ENCODE data around the gene NFATC4.

The NFATC4 gene

DNA sequence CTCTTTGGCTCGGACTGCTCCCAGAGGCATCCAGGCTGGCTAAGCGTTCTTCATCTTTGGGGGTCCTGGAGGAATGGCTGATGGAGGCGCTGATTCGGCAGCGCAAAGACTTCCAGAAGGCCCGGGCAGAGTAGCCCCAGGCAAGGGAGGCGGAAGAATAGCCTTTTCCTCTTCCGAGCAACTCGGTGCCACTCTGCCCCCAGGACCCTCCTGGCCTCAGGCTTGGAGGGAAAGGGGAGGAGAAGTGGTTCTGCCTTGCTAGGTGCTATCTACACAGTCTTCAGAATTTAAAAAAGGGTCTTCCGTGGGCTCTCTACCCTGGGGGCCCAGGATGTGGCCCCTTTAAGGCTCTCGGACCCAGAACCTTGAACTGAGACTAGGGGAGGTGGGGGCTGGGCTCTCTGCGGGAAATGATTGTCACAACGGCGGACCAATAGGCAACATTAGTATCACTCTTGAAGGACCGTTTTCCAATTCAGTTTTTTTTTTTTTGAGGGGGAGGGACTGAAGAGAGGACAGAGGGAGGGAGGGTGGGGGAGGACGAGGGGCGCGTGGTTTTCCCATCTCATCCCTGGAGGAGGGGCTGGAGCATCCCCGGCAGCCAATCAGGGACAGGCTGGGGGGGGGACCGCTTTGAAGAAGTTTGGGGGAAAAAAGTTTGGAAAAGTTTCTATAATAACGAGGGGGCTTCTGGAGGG lies at the start of gene NFATC4:
TSS of gene NFATC4 (plus strand) at position 671 of the 698 bp plus-strand sequence. CDS start 157 bp downstream, outside the sequence.
- peak; percentile 90 for DNase-seq (ENCODE audit: low spot score)

DNA sequence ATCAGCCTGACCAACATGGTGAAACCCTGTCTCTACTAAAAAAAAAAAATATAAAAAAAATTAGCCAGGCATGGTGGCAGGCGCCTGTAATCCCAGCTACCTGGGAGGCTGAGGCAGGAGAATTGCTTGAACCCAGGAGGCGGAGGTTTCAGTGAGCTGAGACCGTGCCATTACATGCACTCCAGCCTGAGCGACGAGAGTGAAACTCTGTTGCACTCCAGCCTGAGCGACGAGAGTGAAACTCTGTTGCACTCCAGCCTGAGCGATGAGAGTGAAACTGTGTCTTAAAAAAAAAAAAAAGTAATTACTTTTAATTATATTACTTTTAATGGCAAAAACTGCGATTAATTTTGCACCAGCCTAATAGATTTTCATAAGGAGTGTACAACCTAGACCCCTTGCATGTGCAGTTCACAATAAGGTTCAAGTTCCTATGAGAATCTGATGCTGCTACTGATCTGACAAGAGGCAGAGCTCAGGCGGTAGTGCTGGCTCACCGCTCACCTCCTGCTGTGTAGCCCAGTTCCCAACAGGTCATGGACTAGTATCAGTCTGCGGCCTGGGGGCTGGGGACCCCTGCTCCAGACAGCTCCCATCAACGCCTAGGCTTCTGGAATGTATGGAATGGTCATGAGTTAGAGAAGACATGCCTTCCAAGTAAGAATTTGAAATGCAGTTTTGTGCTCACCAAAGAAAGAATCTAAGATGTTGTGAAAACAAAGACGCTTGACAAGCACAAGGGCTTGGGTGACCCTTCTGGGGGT lies 46.6 kb upstream of the NFATC4 start:
- DNase-seq (ENCODE audit: low spot score): no peak

DNA sequence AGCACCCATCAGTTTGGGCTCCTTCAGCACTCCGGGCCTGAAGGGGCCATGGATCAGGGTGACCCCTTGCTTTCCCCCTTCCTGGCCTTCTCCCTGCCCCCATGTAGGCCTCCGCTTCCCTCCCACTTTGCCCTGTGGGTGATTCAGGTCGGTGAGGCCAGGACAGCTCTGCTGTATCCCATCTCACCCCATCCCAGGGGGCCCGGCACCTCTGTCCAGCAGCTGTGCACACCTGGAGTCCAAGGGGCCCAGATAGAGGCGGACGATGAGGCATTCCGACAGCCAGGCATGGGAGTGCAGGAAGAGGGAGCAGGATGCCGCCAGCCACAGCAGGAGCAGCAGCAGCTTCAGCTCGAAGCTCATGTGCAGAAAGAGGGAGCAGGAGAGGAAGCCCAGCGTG lies 45.3 kb upstream of the NFATC4 start:
- DNase-seq (ENCODE audit: low spot score): no peak

DNA sequence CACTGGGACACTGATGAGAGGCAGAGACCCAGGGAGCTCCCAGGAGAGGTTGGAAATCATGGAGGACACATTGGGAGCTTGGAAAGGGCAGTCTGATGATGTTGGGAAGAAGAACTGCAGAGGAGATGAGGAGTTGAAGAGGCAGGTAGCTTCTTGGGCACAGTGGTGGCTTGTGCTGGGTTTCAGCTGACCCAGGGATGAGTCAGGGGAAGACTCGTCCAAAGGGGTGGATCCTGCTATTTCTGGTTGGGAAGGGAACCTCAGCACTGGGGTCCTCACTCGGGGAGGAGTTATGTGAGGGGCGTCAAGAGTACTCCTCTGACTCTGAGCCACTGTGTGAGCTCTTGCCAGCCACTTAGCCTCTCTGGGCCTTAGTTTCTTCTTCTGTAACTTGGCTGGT lies 44.6 kb upstream of the NFATC4 start:
- no peak for DNase-seq (ENCODE audit: low spot score)

DNA sequence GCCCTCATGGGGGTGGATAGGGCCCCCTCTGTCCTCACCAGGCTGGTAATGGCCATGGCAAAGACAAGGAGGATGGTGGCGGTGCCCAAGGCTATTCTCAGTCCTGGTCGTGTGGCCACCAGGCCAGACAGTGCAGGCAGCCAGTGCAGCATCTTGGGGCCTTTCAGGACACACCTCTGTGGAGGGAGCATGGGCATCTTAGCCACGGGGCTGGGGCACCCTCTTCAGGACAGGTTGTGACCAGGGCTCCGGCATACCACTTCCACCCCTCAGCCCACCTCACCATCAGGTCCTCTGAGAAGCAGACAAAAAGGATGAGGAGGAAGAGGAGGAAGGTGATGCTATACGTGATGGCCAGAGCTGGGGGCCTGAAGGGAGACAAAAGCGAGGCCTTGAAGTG lies 44.0 kb upstream of the NFATC4 start:
- no peak for DNase-seq (ENCODE audit: low spot score)

DNA sequence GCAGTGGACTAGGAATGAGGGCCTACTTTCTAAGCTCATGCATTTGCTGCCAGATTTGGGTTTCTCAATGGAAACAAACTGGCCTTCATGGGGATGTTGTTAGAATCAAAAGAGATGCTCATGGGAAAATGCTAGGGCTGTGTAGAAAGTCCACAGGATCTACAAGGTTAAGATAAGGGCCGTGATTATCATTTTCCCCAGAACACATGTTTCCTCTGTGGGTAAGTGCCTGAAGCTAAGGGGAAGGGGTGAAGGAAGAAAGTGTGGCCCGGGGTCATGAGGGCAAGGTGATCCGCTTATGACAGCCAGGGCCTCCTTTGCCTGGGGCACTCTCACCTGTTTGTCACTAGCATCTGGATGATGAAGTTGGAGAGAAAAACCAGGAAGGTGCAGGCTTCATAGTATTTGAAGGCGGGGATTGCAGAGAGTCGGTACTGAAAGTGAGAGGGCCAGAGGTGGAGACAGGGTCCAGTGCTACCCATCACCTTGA lies 42.9 kb upstream of the NFATC4 start:
- DNase-seq (ENCODE audit: low spot score): no peak

DNA sequence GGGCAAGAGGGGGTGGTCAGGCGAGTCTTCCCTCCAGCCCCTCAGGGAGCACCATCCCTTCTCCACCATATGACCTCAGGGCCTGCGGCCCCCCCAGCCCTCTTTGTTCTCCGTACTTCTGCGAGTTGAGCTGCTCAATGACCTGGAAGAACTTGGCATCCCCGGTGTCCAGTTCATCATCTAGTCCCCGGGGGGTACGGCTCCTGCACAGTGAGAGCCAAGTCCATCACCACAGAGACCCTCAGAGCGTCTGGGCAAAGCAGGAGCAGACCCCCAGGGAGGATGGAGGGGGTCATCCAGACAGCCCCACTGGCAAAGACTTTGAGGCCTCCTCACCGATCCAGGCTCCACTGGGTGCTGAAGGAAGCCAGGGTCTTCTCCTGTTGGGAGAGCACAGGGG lies 42.0 kb upstream of the NFATC4 start:
- no peak for DNase-seq (ENCODE audit: low spot score)

DNA sequence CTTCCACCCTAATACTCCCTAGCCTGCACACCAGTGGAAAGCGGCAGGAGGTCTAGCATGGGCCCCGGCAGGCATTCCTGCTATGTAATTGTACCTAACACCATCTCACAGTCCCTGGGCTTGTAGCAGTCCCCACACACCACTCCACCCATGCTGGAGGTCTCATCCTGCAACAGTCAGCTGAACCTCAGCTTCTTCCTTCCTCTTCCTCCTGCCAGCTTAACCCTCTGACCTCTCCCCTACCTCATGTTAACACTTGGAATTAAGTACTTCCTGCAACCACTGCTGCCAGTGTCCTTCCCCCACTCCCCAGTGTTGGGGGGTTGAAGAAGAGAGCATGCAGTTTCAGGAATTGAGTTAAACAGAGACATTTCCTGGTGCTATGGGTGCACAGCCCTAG lies 40.7 kb upstream of the NFATC4 start:
- DNase-seq (ENCODE audit: low spot score): no peak

DNA sequence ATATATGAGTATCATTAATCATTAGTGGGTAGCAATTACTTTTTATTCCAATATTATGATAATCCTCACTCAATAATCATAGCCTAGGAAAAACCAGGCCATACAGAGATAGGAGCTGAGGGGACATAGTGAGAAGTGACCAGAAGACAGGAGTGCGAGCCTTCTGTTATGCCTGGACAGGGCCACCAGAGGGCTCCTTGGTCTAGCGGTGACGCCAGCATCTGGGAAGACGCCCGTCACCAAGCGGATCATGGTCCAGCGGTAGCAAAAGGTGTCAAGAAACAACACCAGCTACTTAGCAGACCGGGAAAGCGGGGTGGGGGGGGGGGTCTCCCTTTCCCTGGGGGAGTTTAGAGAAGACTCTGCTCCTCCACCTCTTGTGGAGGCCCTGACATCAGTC lies 40.1 kb upstream of the NFATC4 start:
- peak; percentile 45 for DNase-seq (ENCODE audit: low spot score)

DNA sequence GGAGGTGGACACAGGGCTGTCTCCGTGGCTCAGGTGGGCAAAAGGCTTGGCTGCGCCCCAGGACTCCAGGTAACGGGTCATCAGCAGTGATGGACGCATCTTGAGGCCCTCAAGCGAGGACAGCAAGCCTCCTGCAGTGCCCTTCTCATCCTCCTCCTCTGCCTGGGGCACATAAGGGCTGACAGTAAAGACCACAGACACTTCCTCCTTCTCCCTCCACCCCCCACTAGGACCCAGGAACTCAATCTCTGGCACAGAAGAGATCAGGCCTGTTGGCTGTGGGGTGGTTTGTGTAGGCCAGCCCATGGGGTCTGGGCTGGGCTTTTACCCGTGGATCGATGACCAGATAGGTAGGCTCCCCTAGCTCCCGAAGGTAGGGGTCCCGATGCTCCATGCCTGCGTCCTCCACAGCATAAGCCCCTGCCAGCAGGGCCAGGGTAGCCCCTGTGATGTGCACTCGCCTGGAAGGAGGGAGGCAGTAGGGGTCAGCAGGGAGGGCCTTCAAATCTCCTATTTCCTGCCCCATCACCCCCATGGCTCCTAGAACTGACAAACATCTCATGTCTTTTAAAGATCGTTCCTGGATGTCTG lies 38.8 kb upstream of the NFATC4 start:
- no peak for DNase-seq (ENCODE audit: low spot score)

DNA sequence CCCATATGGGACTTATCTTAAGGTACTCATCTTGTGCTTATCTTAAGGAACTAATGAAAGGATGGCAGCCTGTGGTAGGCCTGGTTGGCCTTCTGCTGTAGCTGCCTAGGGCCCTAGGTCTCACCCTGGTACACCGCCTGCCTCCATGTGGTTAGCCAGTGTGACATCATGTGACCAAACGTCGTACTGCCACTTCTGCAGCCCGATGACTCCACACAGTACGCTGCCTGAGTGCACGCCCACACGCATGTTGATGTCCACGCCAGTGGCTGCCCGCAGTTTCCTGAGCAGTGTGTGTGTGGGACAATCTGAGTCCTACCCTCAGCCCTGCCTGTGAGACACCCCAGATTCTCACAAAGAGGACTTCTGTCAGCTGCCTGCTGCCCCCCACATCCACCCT lies 38.2 kb upstream of the NFATC4 start:
- DNase-seq (ENCODE audit: low spot score): no peak

DNA sequence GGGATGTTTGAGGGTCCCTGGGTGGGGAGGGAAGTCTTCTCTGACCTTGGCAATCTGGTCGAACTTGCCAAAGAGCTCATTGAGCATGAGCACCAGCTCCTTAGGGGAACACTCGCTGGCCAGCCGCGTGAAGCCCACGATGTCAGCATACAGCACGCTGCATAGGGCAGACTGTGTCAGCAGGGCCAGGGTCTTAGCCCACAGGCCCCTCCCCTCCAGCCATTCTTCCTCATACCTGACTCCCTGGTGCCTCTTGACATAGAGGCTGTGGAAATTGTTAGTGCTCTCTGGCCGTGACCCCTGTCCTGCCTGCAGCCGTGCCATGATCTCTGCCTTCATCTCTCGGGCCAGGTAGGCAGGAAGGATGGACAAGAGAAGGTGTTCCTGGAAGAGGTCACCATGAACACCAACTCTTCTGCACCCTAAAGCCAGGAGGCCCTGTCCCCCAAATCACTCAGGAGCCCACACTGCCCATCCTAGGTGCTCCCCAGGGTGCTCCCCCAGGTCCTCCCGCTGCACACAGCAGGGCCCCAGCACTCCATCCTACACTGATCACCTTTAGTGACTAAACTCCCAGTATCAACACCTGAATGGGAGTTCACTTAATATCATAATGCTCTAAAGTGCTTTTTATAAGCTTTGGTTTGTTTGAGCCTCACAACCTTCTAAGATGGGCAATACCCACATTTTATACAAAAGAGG lies 36.9 kb upstream of the NFATC4 start:
- DNase-seq (ENCODE audit: low spot score): no peak

DNA sequence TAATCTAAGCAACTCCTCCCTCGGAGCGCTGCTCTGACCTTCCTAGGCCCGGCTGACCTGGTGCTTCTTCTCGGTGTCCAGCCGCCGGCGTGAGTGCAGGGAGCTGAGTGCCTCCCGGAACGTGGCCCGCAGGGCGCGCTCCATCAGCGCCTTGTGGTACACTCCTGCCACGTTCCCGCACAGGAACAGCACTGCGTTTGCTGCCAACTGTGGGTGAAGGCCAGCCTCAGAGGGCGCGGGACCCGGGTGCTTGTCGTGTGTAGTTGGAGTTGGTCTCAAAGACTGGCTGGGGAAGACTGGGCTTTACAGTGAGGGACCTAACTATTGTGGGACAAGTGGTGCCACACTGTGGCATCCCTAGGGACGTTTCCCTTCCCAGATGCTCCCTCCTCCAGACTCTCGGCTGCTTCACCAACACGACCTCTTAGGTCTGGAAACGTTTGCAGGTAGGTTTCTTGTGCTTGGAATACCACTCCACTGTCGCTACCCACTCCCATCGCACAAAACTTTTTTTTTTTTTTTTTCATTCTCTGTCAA lies 36.2 kb upstream of the NFATC4 start:
- no peak for DNase-seq (ENCODE audit: low spot score)

DNA sequence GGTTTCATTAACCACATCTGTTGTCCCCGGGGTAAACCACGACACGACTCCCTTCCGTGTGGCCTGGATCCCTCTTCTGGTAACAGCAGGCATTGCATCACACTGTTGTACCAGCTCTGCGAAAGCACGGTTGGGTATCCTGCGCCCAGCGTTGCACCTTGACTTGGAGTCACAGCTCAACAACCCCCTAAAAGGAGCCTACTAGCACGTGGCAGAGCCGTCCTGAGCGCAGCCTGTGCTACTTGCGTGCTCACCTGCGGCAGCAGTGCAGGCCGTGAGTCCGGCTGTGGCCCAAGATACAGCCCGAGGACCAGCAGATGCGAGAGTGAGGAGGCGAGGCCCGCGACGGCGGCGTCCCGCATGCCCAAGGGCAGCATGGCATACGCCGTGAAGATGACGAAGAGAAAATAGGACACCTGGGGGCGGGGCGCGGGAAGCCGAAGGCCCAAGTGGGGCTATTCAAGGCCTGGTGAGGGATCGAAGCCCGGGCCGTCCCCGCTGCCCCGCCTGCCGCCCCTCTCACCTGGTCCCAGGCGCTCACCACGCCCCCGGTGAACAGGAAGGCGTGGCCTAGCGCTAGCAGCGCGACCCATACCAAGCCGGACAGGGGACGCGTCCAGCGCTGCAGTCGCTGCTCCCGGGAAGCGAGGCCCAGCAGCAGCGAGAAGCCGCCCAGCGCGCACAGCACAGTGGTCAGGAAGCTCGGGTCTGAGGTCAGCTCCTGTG lies 35.6 kb upstream of the NFATC4 start:
- DNase-seq (ENCODE audit: low spot score): peak; percentile 56

DNA sequence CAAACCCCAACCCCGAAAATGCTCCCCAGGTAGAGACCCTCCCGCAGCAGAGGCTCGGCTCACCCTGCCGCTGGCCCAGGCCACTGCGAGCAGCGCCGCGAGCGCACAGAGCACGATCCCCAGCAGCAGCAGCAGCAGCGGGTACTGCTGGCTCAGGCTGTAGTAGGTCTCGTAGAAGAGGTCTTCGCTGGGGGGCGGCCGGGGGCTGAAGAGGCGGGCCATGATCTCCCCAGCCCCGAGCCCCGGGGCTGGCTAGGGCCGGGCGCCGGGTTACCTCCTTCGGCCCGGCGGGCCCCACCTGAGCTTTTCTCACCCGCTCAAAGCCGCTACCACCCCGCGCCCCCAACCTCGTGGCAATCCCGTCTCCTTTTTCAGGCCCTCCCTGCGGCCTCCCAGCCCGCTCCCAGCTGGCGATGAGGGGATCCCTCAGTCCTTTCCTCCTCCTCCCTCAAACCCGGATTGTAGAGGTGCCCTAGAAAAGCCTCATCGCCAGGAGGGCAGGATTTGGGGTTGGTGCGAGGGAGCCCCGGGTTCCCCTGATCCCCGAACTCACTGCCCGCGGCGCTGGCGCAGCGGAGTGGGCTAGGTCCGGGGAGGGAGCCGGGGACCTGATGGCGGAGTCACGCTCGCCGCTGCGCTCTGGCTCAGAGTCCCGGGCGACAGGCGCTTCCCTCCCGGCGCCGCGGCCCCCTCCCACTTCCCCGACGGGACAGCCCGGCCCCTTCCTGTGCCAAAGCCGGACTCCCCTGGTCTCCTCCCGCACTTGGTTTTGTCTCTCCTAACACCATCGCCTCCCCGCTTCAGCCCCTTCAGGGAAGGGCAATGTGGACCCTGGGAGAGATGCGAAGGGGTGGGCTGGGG lies 33.3 kb upstream of the NFATC4 start, which contains the start of gene ADCY4:
TSS of gene ADCY4 (minus strand) at position 641 of the 861 bp plus-strand sequence. CDS start at position 222, 419 bp downstream.
- no peak for DNase-seq (ENCODE audit: low spot score)

DNA sequence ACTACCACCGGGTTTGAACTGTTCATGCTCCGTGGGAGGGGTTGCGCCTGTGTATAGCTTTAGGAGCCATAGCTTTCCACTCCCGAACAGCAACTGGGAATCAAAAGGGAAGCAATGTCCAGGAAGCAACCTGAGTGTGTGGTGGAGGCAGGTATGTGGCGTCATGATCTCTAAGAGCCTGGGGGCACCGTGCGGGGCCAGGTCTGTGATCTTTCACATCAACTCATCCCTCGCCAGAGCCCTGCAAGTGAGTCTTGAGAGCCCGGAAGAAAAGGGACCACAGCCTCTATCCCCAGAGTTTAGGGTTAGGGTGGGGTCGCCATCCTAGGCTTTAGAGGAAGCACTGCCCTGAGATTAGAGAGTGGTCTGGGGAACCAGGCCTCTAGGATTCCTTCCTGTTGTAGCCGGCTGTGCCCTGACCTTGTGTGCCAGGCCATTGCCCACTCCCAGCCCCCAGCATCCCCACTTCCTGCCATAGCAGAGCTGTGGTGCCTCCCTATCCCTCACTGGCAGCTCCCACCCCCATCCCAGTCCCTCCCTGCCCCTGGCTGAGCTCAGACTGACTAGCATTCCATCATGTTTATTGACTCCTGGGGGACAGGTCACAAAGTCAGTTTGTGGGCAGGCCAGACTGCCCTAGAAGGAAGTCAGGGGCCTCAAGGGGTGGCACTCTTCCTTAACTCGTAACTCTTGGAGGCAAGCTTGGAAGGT lies 32.4 kb upstream of the NFATC4 start:
- no peak for DNase-seq (ENCODE audit: low spot score)

DNA sequence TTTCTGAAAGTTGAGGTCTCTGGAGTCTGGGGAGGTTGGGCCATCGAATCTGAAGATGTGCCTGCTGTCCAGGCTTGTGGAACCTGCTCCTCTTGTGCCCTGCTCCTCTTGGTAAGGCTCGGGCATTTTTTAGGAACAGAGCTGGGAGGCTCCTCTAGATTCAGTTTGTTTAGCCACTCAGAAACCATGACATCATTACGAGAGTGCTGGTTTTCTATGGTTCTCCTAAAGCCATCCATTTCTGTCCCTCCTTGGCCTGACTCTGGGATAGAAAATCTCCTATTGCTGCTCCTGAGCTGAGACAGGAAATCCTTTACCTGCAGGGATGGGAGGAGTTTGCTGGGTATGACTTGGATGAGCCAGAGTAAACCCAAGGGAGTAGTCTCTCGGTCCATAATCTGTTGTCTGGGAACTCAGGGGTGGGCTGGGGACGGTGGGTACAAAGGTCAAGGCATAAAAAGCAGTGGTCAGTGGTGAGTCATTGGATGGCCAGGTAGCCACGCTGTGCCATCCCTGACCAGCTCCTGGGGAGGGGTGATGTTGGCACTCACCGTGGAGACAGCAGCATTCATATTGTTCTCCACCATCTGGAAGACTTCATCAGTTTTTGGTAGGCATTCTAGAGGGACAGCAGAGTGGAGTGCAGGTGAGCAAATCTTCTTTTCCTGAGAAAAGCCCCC lies 30.7 kb upstream of the NFATC4 start:
- DNase-seq (ENCODE audit: low spot score): no peak

DNA sequence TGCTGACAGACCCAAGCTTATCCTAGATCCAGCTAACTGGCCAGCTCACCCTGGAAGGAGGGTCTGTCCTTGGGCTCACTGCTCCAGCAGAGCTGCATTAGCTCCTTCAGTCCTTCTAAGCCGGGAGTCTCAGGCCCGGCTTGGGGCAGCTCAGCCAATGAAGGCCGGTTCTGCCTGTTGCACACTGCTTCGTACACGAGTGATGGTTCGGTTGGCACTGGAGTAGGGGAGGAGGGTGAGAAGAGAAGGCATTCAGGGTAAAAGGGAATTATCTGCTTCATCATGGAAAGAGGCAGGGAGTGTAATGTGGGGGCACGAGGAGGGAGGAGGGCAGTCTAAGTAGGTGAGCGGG lies 30.2 kb upstream of the NFATC4 start:
- no peak for DNase-seq (ENCODE audit: low spot score)

DNA sequence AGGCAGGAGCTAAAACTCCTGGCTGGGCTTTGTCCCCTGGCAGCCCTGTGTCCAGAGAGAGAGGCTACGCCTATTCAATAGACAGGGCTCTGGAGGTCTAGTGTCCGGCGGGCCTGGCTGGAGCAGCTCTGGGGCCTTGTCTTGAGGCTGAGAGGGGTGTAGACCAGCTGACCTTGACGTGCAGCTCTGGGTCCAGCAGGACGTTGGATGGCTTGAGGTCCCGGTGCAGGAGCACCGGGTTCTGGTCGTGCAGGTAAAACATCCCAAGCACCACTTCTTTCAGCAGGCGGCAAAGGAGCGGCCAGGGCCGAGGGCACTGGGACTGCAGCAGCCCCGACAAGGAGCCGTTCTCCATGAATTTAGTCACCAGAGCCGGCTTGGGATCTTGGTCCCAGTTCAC lies 29.1 kb upstream of the NFATC4 start:
- no peak for DNase-seq (ENCODE audit: low spot score)
